PC-3 (cell line): Measurements from ENCODE around the gene SLC3A2. TPM values are rescaled to one million over a fixed set of nuclear protein-coding genes. Genes with fewer than 3 reads are reported as not detected.
"Not testable (repeated sequence)": the region's sequence is repeated elsewhere in the genome, so short reads cannot be mapped to it uniquely, and the experiment has no call there.

Source experiments
- ATAC-seq: fragments of 200-7000 bp; cut with Tn5 transposase; 2 replicates; pipeline ENCODE4 v1.9.1; 2020; ENCODE audit warnings: mild to moderate bottlenecking, moderate library complexity
- BruUV-seq: library from RNA; stranded (reverse); fragments of 400-500 nt; replicated peaks from 2 replicates; lab custom pipeline; 2021; lab: Mats Ljungman, UMichigan
- CTCF ChIA-PET: fragments of 300-600 bp; sonication (Branson Sonifier 250); formaldehyde crosslinking; loops from one replicate; lab custom pipeline; 2022; ENCODE audit warnings: antibody characterized with exemption; lab: Charles Lee
- POLR2A ChIA-PET: fragments of 300-600 bp; sonication (Branson Sonifier 250); formaldehyde crosslinking; loops from one replicate; lab custom pipeline; 2022; ENCODE audit warnings: antibody characterized with exemption; ENCODE audit not compliant: unreplicated experiment; lab: Charles Lee
- DNase-seq: peaks from one replicate; pipeline ENCODE4 v3.0.0-alpha.2; 2015
- H2AFZ ChIP-seq: fragments of 300-600 bp; sonication (generic); 2 replicates; pipeline ENCODE4 v1.6.0; 2016; ENCODE audit warnings: antibody characterized with exemption, low read length
- H3F3A ChIP-seq: fragments of 300-600 bp; sonication (generic); one replicate; pipeline ENCODE4 v1.6.0; 2017; ENCODE audit warnings: antibody characterized with exemption, low read length, control low read depth, mild to moderate bottlenecking; ENCODE audit not compliant: unreplicated experiment
- H3K27ac ChIP-seq: fragments of 300-600 bp; sonication (generic); 2 replicates; pipeline ENCODE4 v1.5.1; 2016; ENCODE audit warnings: mild to moderate bottlenecking, low read length
- H3K27me3 ChIP-seq: fragments of 300-600 bp; sonication (generic); 2 replicates; pipeline ENCODE4 v1.6.1; 2016; ENCODE audit warnings: low read length, mixed read lengths
- H3K36me3 ChIP-seq: fragments of 300-600 bp; sonication (generic); 2 replicates; pipeline ENCODE4 v1.6.1; 2016; ENCODE audit warnings: low read depth, mixed run types, low read length, mixed read lengths
- H3K4me1 ChIP-seq: fragments of 300-600 bp; sonication (generic); 2 replicates; pipeline ENCODE4 v1.5.1; 2016; ENCODE audit warnings: low read length; ENCODE audit not compliant: insufficient read depth
- H3K4me2 ChIP-seq: fragments of 300-600 bp; sonication (generic); 2 replicates; pipeline ENCODE4 v1.6.0; 2016; ENCODE audit warnings: low read length
- H3K4me3 ChIP-seq: fragments of 300-600 bp; sonication (generic); 2 replicates; pipeline ENCODE4 v1.5.1; 2016; ENCODE audit warnings: mild to moderate bottlenecking, low read length, mixed read lengths
- H3K79me2 ChIP-seq: fragments of 300-600 bp; sonication (generic); 2 replicates; pipeline ENCODE4 v1.6.1; 2017; ENCODE audit warnings: low read length, mixed read lengths
- H3K9ac ChIP-seq: fragments of 300-600 bp; sonication (generic); 2 replicates; pipeline ENCODE4 v1.6.0; 2016; ENCODE audit warnings: mild to moderate bottlenecking, low read length
- H3K9me2 ChIP-seq: fragments of 300-600 bp; sonication (generic); replicated peaks from 2 replicates; pipeline ENCODE4 v1.6.1; 2016; ENCODE audit warnings: mixed run types, low read length, mixed read lengths
- H3K9me3 ChIP-seq: fragments of 300-600 bp; sonication (generic); 2 replicates; pipeline ENCODE4 v1.6.1; 2016; ENCODE audit warnings: low read length, mixed read lengths
- H4K20me1 ChIP-seq: fragments of 300-600 bp; sonication (generic); 2 replicates; pipeline ENCODE4 v1.6.1; 2016; ENCODE audit warnings: low read length, mixed read lengths
- CTCF ChIP-seq: fragments of 300-600 bp; sonication (generic); conservative IDR thresholded peaks from 2 replicates; pipeline ENCODE4 v1.5.1; 2017; ENCODE audit warnings: antibody characterized with exemption, low read depth, mild to moderate bottlenecking, low read length
- EZH2 ChIP-seq: fragments of 300-600 bp; sonication (generic); IDR thresholded peaks from one replicate; pipeline ENCODE4 v1.6.1; 2017; ENCODE audit warnings: antibody characterized with exemption, mild to moderate bottlenecking, low read length; ENCODE audit not compliant: unreplicated experiment
- EZH2phosphoT487 ChIP-seq: fragments of 300-600 bp; sonication (generic); IDR thresholded peaks from 2 replicates; pipeline ENCODE4 v1.6.1; 2018; ENCODE audit warnings: mild to moderate bottlenecking, antibody characterized with exemption, low read length, borderline replicate concordance
- intact Hi-C: fragments of 100-400 bp; cut with micrococcal nuclease; formaldehyde crosslinking; loops from 2 replicates; pipeline ENCODE4 v1.9.0; 2023
- total RNA-seq: library from RNA; depleted of rRNA; stranded (reverse); fragments of >200 nt; gene quantifications from 2 replicates; pipeline ENCODE4 v1.2.3, GENCODE V29; 2014

Gene SLC3A2
- total RNA-seq, 1 experiment from 2014 or later = 243 TPM

DNA sequence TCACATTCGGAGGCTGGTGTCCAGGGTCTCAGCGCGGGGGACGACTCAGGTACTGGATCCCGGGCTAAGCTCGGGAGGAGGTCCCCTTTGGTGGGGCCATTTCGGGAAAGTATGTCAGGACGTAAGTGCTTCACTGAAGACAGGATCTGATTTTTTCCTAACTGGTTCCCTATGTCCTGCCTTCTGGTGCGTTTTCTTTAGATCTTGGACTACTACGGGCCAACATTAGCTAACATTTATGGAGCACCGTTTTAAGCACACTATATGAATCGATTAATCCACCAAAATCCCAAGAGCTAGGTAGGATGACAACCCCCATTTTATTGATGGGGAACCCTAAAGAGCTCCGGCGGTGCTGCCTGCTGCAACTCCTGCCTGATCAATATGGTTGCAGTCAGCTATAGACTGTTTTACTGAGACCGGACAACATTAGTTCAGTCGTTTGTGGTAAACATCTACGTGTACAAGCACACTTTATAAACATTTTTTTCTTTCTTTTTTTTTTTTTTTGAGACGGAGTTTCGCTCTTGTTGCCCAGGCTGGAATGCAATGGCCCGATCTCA, 24.3 kb upstream of the SLC3A2 start:
- intact Hi-C loops = loop anchor here (1.0 to 2.0 kb wide), 2 partner anchors 15 to 24 kb away; partner anchors contain the start of gene SLC3A2
- peaks cover 31% of the 10 kb centered on the region for H3K4me1 ChIP-seq
- H3K9me2 ChIP-seq = no peaks in the 10 kb centered on the region

GRCh38 chr11:62857541-62857982, 23.1 kb upstream of the SLC3A2 start:
- peak overlapping the region; percentile 97 for H3K9ac ChIP-seq
- no peak for TF ChIP-seq EZH2
- BruUV-seq = no TSS peak
- peaks cover 30% of the 10 kb centered on the region for H4K20me1 ChIP-seq
- H3K36me3 ChIP-seq = peaks cover 30% of the 10 kb centered on the region
- no peak for ATAC-seq
- H3K9me2 ChIP-seq = no peaks in the 10 kb centered on the region
- CTCF ChIA-PET = interaction anchor here (0.6 to 1.3 kb wide), 3 partner anchors 71 to 1161 kb away, joined by 3 to 10 read pairs (median 5); partner anchors contain the start of gene LBHD1
- DNase-seq = peak; percentile 68
- H3K4me1 ChIP-seq = peaks cover 30% of the 10 kb centered on the region
- H2AFZ ChIP-seq = no peak overlapping the region
- H3K27ac ChIP-seq = peak overlapping the region; percentile 9
- intact Hi-C loops = loop anchor here (2.0 kb wide), 1 partner anchor 23 kb away; the partner anchor contains the start of gene SLC3A2
- H3K79me2 ChIP-seq = peaks cover 92% of the 10 kb centered on the region
- H3K9me3 ChIP-seq = no peaks in the 10 kb centered on the region
- no peaks in the 10 kb centered on the region for H3K27me3 ChIP-seq
- H3F3A ChIP-seq = peaks cover 30% of the 10 kb centered on the region
- H3K4me2 ChIP-seq = peak overlapping the region; percentile 95
- H3K4me3 ChIP-seq = peak overlapping the region; percentile 93
- POLR2A ChIA-PET = interaction anchor here (0.6 to 1.6 kb wide), 4 partner anchors 16 to 130 kb away, joined by 3 to 25 read pairs (median 14); partner anchors contain the start of genes HNRNPUL2 and TAF6L

More for the DNA sequence above, 24.3 kb upstream of the SLC3A2 start:
- H4K20me1 ChIP-seq = peaks cover 41% of the 10 kb centered on the region
- H3K4me2 ChIP-seq = peak overlapping the region; percentile 95
- peak; percentile 18 for DNase-seq
- peak overlapping the region; percentile 93 for H3K4me3 ChIP-seq
- peak overlapping the region; percentile 67 for H2AFZ ChIP-seq
- peak overlapping the region; percentile 78 for H3K27ac ChIP-seq
- no peak for TF ChIP-seq EZH2phosphoT487
- TF ChIP-seq CTCF = no peak
- TF ChIP-seq EZH2 = no peak
- ChIA-PET POLR2A (interaction anchor here (0.6 to 2.2 kb wide), 5 partner anchors 9 to 1461 kb away, joined by 3 to 23 read pairs (median 7); partner anchors contain the start of genes PRDX5 and ZBTB3), CTCF (interaction anchor here (1.0 to 1.8 kb wide), 2 partner anchors 23 to 25 kb away, joined by 3 to 8 read pairs; partner anchors contain the start of gene SLC3A2)
- peaks cover 89% of the 10 kb centered on the region for H3K79me2 ChIP-seq
- H3K9ac ChIP-seq = peak overlapping the region; percentile 97
- H3F3A ChIP-seq = peaks cover 41% of the 10 kb centered on the region
- peak; percentile 2 for ATAC-seq
- no peaks in the 10 kb centered on the region for H3K9me3 ChIP-seq
- BruUV-seq = TSS peak; percentile 93
- peaks cover 41% of the 10 kb centered on the region for H3K36me3 ChIP-seq
- no peaks in the 10 kb centered on the region for H3K27me3 ChIP-seq

GRCh38 chr11:62858201-62858600, 22.5 kb upstream of the SLC3A2 start:
- Histone ChIP-seq H3K4me3 (peak overlapping the region; percentile 93), H3K9ac (peak overlapping the region; percentile 97), H4K20me1 (peaks cover 28% of the 10 kb centered on the region), H3K36me3 (peaks cover 24% of the 10 kb centered on the region), H3F3A (peaks cover 23% of the 10 kb centered on the region), H3K27me3 (no peaks in the 10 kb centered on the region), H3K79me2 (peaks cover 92% of the 10 kb centered on the region), H3K4me1 (peaks cover 23% of the 10 kb centered on the region), H3K9me3 (no peaks in the 10 kb centered on the region), H3K27ac (peak overlapping the region; percentile 9), H2AFZ (no peak overlapping the region), H3K4me2 (peak overlapping the region; percentile 95), H3K9me2 (no peaks in the 10 kb centered on the region)
- TF ChIP-seq CTCF = no peak
- no peak for TF ChIP-seq EZH2phosphoT487
- TF ChIP-seq EZH2 = no peak
- intact Hi-C loops = no loop called here
- BruUV-seq = TSS peak; percentile 1
- ChIA-PET CTCF (interaction anchor here (1.3 kb wide), 1 partner anchor 71 kb away, joined by 5 read pairs; no protein-coding TSS in a partner anchor), POLR2A (interaction anchor here (0.7 to 1.6 kb wide), 3 partner anchors 17 to 87 kb away, joined by 7 to 25 read pairs (median 21); partner anchors contain the start of gene TAF6L)
- no peak for ATAC-seq
- DNase-seq = no peak

- H3K4me2 ChIP-seq, H3K9me3 ChIP-seq, CTCF ChIA-PET, H3K9ac ChIP-seq, BruUV-seq, DNase-seq, ATAC-seq, H3K4me3 ChIP-seq, H3K9me2 ChIP-seq, H3K27me3 ChIP-seq, H3K27ac ChIP-seq, intact Hi-C loops, H2AFZ ChIP-seq: not testable (repeated sequence)
- peaks cover 26% of the 10 kb centered on the region for H4K20me1 ChIP-seq
- peaks cover 13% of the 10 kb centered on the region for H3F3A ChIP-seq
- peaks cover 13% of the 10 kb centered on the region for H3K4me1 ChIP-seq
- peaks cover 18% of the 10 kb centered on the region for H3K36me3 ChIP-seq
- H3K79me2 ChIP-seq = peaks cover 92% of the 10 kb centered on the region
- POLR2A ChIA-PET = interaction anchor here (0.6 kb wide), 1 partner anchor 43 kb away, joined by 3 read pairs; no protein-coding TSS in a partner anchor
Observed at GRCh38 chr11:62859281-62859703, 21.4 kb upstream of the SLC3A2 start.
